HUES64 (cell line): ENCODE results near the gene MMP19.
A peak's percentile ranks its signal among the peaks of the same experiment; 100 is the strongest.
"Not testable (repeated sequence)": the region's sequence is repeated elsewhere in the genome, so short reads cannot be mapped to it uniquely, and the experiment has no call there.

Experiments used
- H3K27ac ChIP-seq: 2 replicates; pipeline ENCODE4 v1.7.0; 2013; ENCODE audit warnings: low read depth, low read length, inconsistent platforms
- H3K27me3 ChIP-seq: 2 replicates; pipeline ENCODE4 v1.6.1; 2013; ENCODE audit warnings: mild to moderate bottlenecking, low read length; ENCODE audit not compliant: insufficient read depth
- H3K36me3 ChIP-seq: 2 replicates; pipeline ENCODE4 v1.6.1; 2013; ENCODE audit warnings: mild to moderate bottlenecking, low read length; ENCODE audit not compliant: insufficient read depth
- H3K4me1 ChIP-seq: 2 replicates; pipeline ENCODE4 v1.6.1; 2013; ENCODE audit warnings: mild to moderate bottlenecking, low read length, moderate library complexity; ENCODE audit not compliant: insufficient read depth
- H3K4me3 ChIP-seq: 2 replicates; pipeline ENCODE4 v1.5.1; 2013; ENCODE audit warnings: mild to moderate bottlenecking, low read length, moderate library complexity
- H3K9ac ChIP-seq: 2 replicates; pipeline ENCODE4 v1.6.1; 2013; ENCODE audit warnings: mild to moderate bottlenecking, low read depth, low read length
- H3K9me3 ChIP-seq: 2 replicates; pipeline ENCODE4 v1.6.1; 2013; ENCODE audit warnings: low read depth, low read length; ENCODE audit not compliant: insufficient read depth
- WGBS: fragments of 150-250, 120-280 bp; methylation state at CpG from one replicate; pipeline ENCODE4 v1.1.7; 2013; ENCODE audit warnings: missing lambda C conversion rate; 5-methylcytosine and 5-hydroxymethylcytosine counted together

The MMP19 gene

GRCh38 chr12:55843431-55843830 is 695 bp upstream of the MMP19 start:
- 90% methylated on average over 4 of the region's 4 CpGs for WGBS
- Histone ChIP-seq H3K27me3 (no peaks in the 10 kb centered on the region), H3K9me3 (no peaks in the 10 kb centered on the region), H3K4me1 (peaks cover 19% of the 10 kb centered on the region), H3K4me3 (no peak overlapping the region), H3K9ac (no peak overlapping the region), H3K36me3 (no peaks in the 10 kb centered on the region), H3K27ac (no peak overlapping the region)

- 94% methylated on average over 11 of the region's 11 CpGs for WGBS
- H3K4me3 ChIP-seq, result no peak overlapping the region
- H3K36me3 ChIP-seq, result no peaks in the 10 kb centered on the region
- H3K4me1 ChIP-seq, result peaks cover 10% of the 10 kb centered on the region
- H3K9ac ChIP-seq, result no peak overlapping the region
- no peaks in the 10 kb centered on the region for H3K27me3 ChIP-seq
- no peaks in the 10 kb centered on the region for H3K9me3 ChIP-seq
- H3K27ac ChIP-seq, result no peak overlapping the region
Observed at GRCh38 chr12:55840581-55841351, 2.0 kb downstream of the MMP19 start.

DNA sequence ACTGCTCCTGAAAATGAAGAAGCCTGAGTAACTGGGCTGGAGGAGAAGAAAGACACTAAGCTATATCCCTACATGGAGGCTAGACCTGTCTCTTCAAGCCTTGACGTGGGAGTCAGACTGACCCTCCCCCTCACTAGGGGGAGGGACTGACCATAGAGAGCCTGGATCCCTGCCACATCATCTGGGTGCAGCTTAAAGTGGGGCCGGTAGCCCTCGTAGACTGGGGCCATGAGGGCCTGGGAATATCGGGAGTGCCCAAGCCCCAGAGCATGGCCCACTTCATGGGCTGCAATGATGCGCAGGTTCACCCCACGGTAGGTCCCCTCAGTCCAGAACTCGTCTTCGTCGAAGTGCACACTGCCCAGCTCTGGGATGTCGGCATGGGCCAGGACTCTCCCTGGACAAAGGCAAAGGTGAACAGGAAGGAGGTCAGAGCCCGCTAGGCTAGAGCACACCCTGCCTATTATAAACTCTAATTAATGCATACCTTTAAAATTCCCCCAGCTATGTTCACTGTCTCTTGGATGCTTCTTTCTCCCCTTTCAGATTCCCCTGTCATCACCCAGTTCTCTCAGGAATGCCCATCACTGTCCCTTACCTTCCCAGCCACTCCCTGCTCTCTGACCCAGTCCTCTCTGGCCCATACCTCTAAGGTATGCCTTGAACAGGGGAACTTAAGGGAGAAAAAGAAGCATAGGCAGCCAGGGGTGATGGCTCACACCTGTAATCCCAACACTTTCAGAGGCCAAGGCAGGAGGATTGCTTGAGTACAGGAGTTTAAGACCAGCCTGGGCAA is 3.2 kb downstream of the MMP19 start:
- Histone ChIP-seq H3K36me3 (no peaks in the 10 kb centered on the region), H3K27me3 (no peaks in the 10 kb centered on the region), H3K9me3 (no peaks in the 10 kb centered on the region), H3K4me3 (no peak overlapping the region), H3K27ac (no peak overlapping the region), H3K4me1 (peaks cover 10% of the 10 kb centered on the region), H3K9ac (no peak overlapping the region)
- WGBS, result 87% methylated on average over 11 of the region's 11 CpGs

- Histone ChIP-seq H3K4me3 (no peak overlapping the region), H3K36me3 (no peaks in the 10 kb centered on the region), H3K27ac (no peak overlapping the region), H3K9me3 (no peaks in the 10 kb centered on the region), H3K9ac (no peak overlapping the region), H3K27me3 (no peaks in the 10 kb centered on the region), H3K4me1 (peaks cover 10% of the 10 kb centered on the region)
- 91% methylated on average over 3 of the region's 3 CpGs for WGBS
Observed at GRCh38 chr12:55838361-55838760, 4.4 kb downstream of the MMP19 start.

- not testable (repeated sequence) for H3K9ac ChIP-seq, H3K36me3 ChIP-seq, H3K27ac ChIP-seq, H3K27me3 ChIP-seq, H3K4me3 ChIP-seq, H3K9me3 ChIP-seq
- 92% methylated on average over 5 of the region's 6 CpGs for WGBS
- peaks cover 10% of the 10 kb centered on the region; the same call in 1 of the 2 replicates for H3K4me1 ChIP-seq
Observed at GRCh38 chr12:55834400-55834799, 8.3 kb downstream of the MMP19 start.

DNA sequence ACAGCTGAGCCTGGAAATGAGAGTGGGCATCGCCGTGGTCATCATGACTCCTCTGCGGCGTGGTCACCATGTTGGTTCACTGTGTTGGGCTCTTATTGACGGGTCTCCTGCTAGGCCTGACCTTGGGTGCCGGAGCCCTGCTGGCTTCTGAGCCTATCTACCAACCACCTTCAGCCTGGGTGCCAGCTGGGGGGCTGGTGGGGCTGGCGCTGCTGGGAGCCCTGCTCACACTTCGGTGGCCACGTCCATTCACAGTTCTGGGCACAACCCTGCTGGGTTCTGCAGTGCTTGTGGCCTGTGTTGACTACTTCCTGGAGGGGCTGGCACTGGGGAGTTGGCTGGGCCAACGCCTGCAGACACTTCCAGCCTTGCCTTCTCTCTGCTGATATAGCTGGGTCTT is 9.7 kb downstream of the MMP19 start:
- no peak overlapping the region for H3K4me3 ChIP-seq
- no peaks in the 10 kb centered on the region for H3K9me3 ChIP-seq
- H3K27ac ChIP-seq, result no peak overlapping the region
- WGBS, result 93% methylated on average over 10 of the region's 10 CpGs
- no peaks in the 10 kb centered on the region for H3K27me3 ChIP-seq
- H3K36me3 ChIP-seq, result peaks cover 4% of the 10 kb centered on the region; the same call in 1 of the 2 replicates
- H3K9ac ChIP-seq, result no peak overlapping the region
- peaks cover 10% of the 10 kb centered on the region; the same call in 1 of the 2 replicates for H3K4me1 ChIP-seq

GRCh38 chr12:55831447-55831815 is 11.3 kb downstream of the MMP19 start:
- Histone ChIP-seq H3K4me3 (peak overlapping the region; percentile 91), H3K36me3 (peaks cover 9% of the 10 kb centered on the region; the same call in 1 of the 2 replicates), H3K9me3 (no peaks in the 10 kb centered on the region), H3K27me3 (no peaks in the 10 kb centered on the region), H3K4me1 (peaks cover 18% of the 10 kb centered on the region; the same call in 1 of the 2 replicates), H3K27ac (peak overlapping the region; percentile 95), H3K9ac (peak overlapping the region; percentile 93)
- WGBS, result 40% methylated on average over 1 of the region's 1 CpG

DNA sequence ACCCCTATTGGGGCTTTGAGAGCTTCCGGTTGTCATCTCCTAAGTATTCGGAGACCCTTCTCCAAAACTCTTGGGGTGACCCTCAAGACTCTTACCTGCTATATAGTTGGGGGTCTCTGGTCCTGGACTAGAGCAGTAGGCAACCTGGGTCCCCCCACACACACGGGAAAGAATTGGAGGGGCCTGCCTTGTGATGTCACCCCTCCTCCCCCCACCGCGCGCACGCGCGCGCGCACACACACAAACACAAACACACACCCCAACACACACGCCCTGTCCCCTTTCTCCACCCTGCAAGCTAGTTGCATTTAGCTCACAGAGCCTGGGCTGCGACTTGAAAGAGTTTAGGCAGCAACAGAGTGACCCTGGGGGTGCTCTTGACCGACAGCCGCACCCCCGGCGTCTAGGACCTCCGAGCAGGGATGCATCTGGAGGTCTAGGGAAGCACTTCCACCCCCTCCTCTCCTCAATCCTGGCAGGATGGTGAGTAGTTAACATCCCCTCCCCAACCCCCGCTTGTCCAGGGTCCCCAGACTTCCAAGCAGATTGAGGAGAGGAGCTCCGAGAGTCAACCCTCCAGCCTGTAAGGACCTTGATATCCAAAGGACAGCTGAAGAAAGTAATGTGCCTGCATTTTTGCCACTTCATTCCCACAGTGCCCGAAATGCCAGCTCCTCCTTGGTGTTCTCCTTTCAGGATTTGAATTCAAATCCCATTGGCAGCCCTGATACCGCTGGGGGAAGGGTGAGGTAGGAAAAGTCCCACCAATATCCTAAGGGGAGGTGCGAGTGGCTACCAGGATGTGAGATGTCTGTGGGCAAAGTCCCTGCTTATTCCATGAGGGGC is 11.9 kb downstream of the MMP19 start:
- WGBS, result 2% methylated on average over 22 of the region's 23 CpGs
- no peaks in the 10 kb centered on the region for H3K27me3 ChIP-seq
- H3K36me3 ChIP-seq, result peaks cover 11% of the 10 kb centered on the region; the same call in 1 of the 2 replicates
- peaks cover 18% of the 10 kb centered on the region; the same call in 1 of the 2 replicates for H3K4me1 ChIP-seq
- peak overlapping the region; percentile 91 for H3K4me3 ChIP-seq
- peak overlapping the region; percentile 95 for H3K27ac ChIP-seq
- no peaks in the 10 kb centered on the region for H3K9me3 ChIP-seq
- H3K9ac ChIP-seq, result peak overlapping the region; percentile 93

GRCh38 chr12:55829967-55830600 is 12.7 kb downstream of the MMP19 start:
- WGBS, result under 1% methylated on average over 37 of the region's 37 CpGs
- Histone ChIP-seq H3K9me3 (no peaks in the 10 kb centered on the region), H3K36me3 (peaks cover 13% of the 10 kb centered on the region; the same call in 1 of the 2 replicates), H3K27ac (peak overlapping the region; percentile 95), H3K27me3 (no peaks in the 10 kb centered on the region), H3K4me1 (peaks cover 18% of the 10 kb centered on the region; the same call in 1 of the 2 replicates), H3K9ac (peak overlapping the region; percentile 93), H3K4me3 (peak overlapping the region; percentile 91)

- no peaks in the 10 kb centered on the region for H3K27me3 ChIP-seq
- H3K9ac ChIP-seq, result peak overlapping the region; percentile 72; the same call in 1 of the 2 replicates
- H3K9me3 ChIP-seq, result no peaks in the 10 kb centered on the region
- WGBS, result 89% methylated on average over 5 of the region's 5 CpGs
- peak overlapping the region; percentile 49 for H3K27ac ChIP-seq
- peaks cover 25% of the 10 kb centered on the region for H3K36me3 ChIP-seq
- H3K4me1 ChIP-seq, result peaks cover 18% of the 10 kb centered on the region; the same call in 1 of the 2 replicates
- peak overlapping the region; percentile 91 for H3K4me3 ChIP-seq
Observed at GRCh38 chr12:55828357-55828756, 14.4 kb downstream of the MMP19 start.
